Type B pancreatic cell (in vitro differentiated cells): ENCODE measurements around the gene C3orf20. TPM values are rescaled to one million over a fixed set of nuclear protein-coding genes. Genes with fewer than 3 reads are reported as not detected.

Experiments
- DNase-seq: peaks from one replicate; pipeline ENCODE4 v3.0.0; 2021; ENCODE audit warnings: mixed read lengths; ENCODE audit not compliant: unreplicated experiment; ENCODE audit errors: extremely low spot score
- H3K27ac Mint-ChIP-seq: 2 replicates; pipeline ENCODE4 v1.8.0; 2021; ENCODE audit warnings: mild to moderate bottlenecking, mixed read lengths
- H3K27me3 Mint-ChIP-seq: 2 replicates; pipeline ENCODE4 v1.8.0; 2021; ENCODE audit warnings: mixed read lengths
- H3K36me3 Mint-ChIP-seq: 2 replicates; pipeline ENCODE4 v1.8.0; 2021; ENCODE audit warnings: mixed read lengths
- H3K4me1 Mint-ChIP-seq: one replicate; pipeline ENCODE4 v1.8.0; 2021; ENCODE audit warnings: mixed read lengths; ENCODE audit not compliant: unreplicated experiment
- H3K4me3 Mint-ChIP-seq: 2 replicates; pipeline ENCODE4 v1.8.0; 2021; ENCODE audit warnings: mild to moderate bottlenecking, mixed read lengths
- H3K9me3 Mint-ChIP-seq: 2 replicates; pipeline ENCODE4 v1.8.0; 2021; ENCODE audit warnings: mixed read lengths
- CTCF ChIP-seq: fragments of 200-600 bp; sonication (generic); conservative IDR thresholded peaks from 2 replicates; pipeline ENCODE4 v1.5.0; 2021; ENCODE audit warnings: antibody characterized with exemption, mild to moderate bottlenecking
- total RNA-seq: library from RNA; stranded (reverse); gene quantifications from 2 replicates; pipeline ENCODE4 v1.2.1, GENCODE V29; 2021; ENCODE audit warnings: low replicate concordance

C3orf20 gene
- total RNA-seq, 1 donor from 2014 or later = 0.24 TPM

- Mint-ChIP-seq H3K9me3 (no peaks in the 10 kb centered on the region), H3K36me3 (no peaks in the 10 kb centered on the region), H3K27ac (no peak overlapping the region), H3K4me1 (peaks cover 10% of the 10 kb centered on the region), H3K27me3 (peaks cover 8% of the 10 kb centered on the region), H3K4me3 (no peak overlapping the region)
- no peak for TF ChIP-seq CTCF
- no peak for DNase-seq
Observed at GRCh38 chr3:14779069-14779685, 104.2 kb downstream of the C3orf20 start.

GRCh38 chr3:14780927-14781507 is 106.1 kb downstream of the C3orf20 start:
- H3K9me3 Mint-ChIP-seq = no peaks in the 10 kb centered on the region
- no peaks in the 10 kb centered on the region for H3K36me3 Mint-ChIP-seq
- peaks cover 14% of the 10 kb centered on the region for H3K4me1 Mint-ChIP-seq

GRCh38 chr3:14783480-14784086 is 108.6 kb downstream of the C3orf20 start:
- no peak overlapping the region for H3K4me3 Mint-ChIP-seq
- H3K9me3 Mint-ChIP-seq = no peaks in the 10 kb centered on the region
- TF ChIP-seq CTCF = no peak
- H3K27me3 Mint-ChIP-seq = peaks cover 28% of the 10 kb centered on the region
- H3K36me3 Mint-ChIP-seq = no peaks in the 10 kb centered on the region
- no peak overlapping the region for H3K27ac Mint-ChIP-seq
- no peak for DNase-seq
- peaks cover 21% of the 10 kb centered on the region for H3K4me1 Mint-ChIP-seq

More at GRCh38 chr3:14780927-14781507, 106.1 kb downstream of the C3orf20 start:
- Mint-ChIP-seq H3K4me3 (no peak overlapping the region), H3K27ac (no peak overlapping the region), H3K27me3 (peaks cover 11% of the 10 kb centered on the region)
- DNase-seq = no peak
- peak; percentile 70 for TF ChIP-seq CTCF

- H3K9me3 Mint-ChIP-seq = no peaks in the 10 kb centered on the region
- H3K36me3 Mint-ChIP-seq = no peaks in the 10 kb centered on the region
- peaks cover 30% of the 10 kb centered on the region for H3K27me3 Mint-ChIP-seq
- TF ChIP-seq CTCF = no peak
- DNase-seq = no peak
- no peak overlapping the region for H3K4me3 Mint-ChIP-seq
- H3K4me1 Mint-ChIP-seq = peaks cover 21% of the 10 kb centered on the region
- H3K27ac Mint-ChIP-seq = no peak overlapping the region
Observed at GRCh38 chr3:14784087-14784681, 109.2 kb downstream of the C3orf20 start.

GRCh38 chr3:14785207-14786155 is 110.5 kb downstream of the C3orf20 start:
- Mint-ChIP-seq H3K36me3 (no peaks in the 10 kb centered on the region), H3K27me3 (peaks cover 39% of the 10 kb centered on the region), H3K4me3 (no peak overlapping the region), H3K4me1 (peaks cover 21% of the 10 kb centered on the region), H3K27ac (no peak overlapping the region), H3K9me3 (no peaks in the 10 kb centered on the region)
- TF ChIP-seq CTCF = no peak
- no peak for DNase-seq
